Measurements from ENCODE around the gene NIPAL1.

DNA sequence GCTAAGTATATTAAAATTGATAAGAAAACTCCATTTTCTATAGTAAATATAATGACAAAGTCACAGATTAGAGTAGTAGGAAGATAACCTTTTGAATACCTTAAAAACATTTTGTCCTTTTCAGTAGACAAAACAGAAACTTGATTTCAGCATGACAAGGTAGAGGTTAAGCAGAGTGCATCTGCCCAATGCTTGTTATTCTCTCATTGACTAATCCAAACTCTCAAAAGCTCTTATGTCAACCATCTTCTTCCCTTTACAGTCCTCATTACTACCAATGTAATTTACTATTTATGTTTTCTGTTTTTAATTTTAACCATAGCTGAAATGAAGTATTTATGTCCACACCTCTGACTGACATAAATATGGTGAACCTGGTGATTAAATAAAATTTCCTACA is 11.1 kb downstream of the NIPAL1 start:
- TF ChIP-seq, protein P1, sequence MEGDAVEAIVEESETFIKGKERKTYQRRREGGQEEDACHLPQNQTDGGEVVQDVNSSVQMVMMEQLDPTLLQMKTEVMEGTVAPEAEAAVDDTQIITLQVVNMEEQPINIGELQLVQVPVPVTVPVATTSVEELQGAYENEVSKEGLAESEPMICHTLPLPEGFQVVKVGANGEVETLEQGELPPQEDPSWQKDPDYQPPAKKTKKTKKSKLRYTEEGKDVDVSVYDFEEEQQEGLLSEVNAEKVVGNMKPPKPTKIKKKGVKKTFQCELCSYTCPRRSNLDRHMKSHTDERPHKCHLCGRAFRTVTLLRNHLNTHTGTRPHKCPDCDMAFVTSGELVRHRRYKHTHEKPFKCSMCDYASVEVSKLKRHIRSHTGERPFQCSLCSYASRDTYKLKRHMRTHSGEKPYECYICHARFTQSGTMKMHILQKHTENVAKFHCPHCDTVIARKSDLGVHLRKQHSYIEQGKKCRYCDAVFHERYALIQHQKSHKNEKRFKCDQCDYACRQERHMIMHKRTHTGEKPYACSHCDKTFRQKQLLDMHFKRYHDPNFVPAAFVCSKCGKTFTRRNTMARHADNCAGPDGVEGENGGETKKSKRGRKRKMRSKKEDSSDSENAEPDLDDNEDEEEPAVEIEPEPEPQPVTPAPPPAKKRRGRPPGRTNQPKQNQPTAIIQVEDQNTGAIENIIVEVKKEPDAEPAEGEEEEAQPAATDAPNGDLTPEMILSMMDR (IDR thresholded peaks at IDR 0.05; ENCODE audit: insufficient read depth, low read length, poor library complexity, severe bottlenecking) = no peak
- TF ChIP-seq EZH2phosphoT487 (conservative IDR thresholded peaks at IDR 0.05; ENCODE audit: low read length) = no peak
